Measurements from ENCODE around the gene MDGA2. TPM values are rescaled to one million over a fixed set of nuclear protein-coding genes. Genes with fewer than 3 reads are reported as not detected.

Gene MDGA2
- total and polyA plus RNA-seq, 2 of the 8 experiments (the other 6 are each of a cell fraction or from before 2014, with no cell fraction given): 0.11 to 0.69 TPM

GRCh38 chr14:47520382-47520781, 155.0 kb downstream of the MDGA2 start:
- Histone ChIP-seq H3K56ac (replicated peaks; ENCODE audit: insufficient read length, low read depth, low read length) (no peak overlapping the region), H2BK120ac (replicated peaks; ENCODE audit: low read depth, low read length) (no peak overlapping the region), H3K9ac (replicated peaks in 1 of 4; ENCODE audit: extremely low read depth in 1 of 4, low read depth in 3 of 4, low read length in 3 of 4) (no peak overlapping the region), H2BK5ac (ENCODE audit: low read depth, low read length) (no peak overlapping the region), H3K4me3 (ENCODE audit: extremely low read depth in 1 of 4, insufficient read depth in 2 of 4, low read depth in 3 of 4, low read length in 4 of 4) (no peak overlapping the region), H3K36me3 (ENCODE audit: control insufficient read depth in 2 of 4, insufficient read depth in 4 of 4, low read length in 3 of 4) (no peaks in the 10 kb centered on the region), H3K18ac (ENCODE audit: extremely low read depth, low read length) (no peak overlapping the region), H3K4me2 (ENCODE audit: insufficient read depth in 1 of 2, low read depth in 2 of 2, low read length in 2 of 2) (no peak overlapping the region), H3K27ac (ENCODE audit: low read depth, low read length) (no peak overlapping the region), H3K27me3 (replicated peaks in 1 of 4; ENCODE audit: control insufficient read depth in 3 of 4, extremely low read depth in 1 of 4, insufficient read depth in 3 of 4, low read length in 3 of 4) (no peaks in the 10 kb centered on the region), H2BK15ac (ENCODE audit: low read length) (no peak overlapping the region), H4K8ac (ENCODE audit: extremely low read depth, insufficient read depth, low read length) (no peak overlapping the region), H4K91ac (replicated peaks; ENCODE audit: insufficient read length, low read length) (no peak overlapping the region), H3K14ac (ENCODE audit: insufficient read length) (no peak overlapping the region), H2AK5ac (ENCODE audit: low read depth, low read length) (no peak overlapping the region), H4K5ac (ENCODE audit: insufficient read length, low read depth, low read length) (no peak overlapping the region), H2BK12ac (ENCODE audit: low read depth, low read length) (no peak overlapping the region), H4K20me1 (replicated peaks in 1 of 2; ENCODE audit: control insufficient read depth in 1 of 2, insufficient read depth in 2 of 2, low read length in 2 of 2) (no peaks in the 10 kb centered on the region), H3K79me2 (ENCODE audit: control insufficient read depth in 1 of 2, insufficient read depth in 2 of 2, low read length in 2 of 2) (no peaks in the 10 kb centered on the region), H3K4me1 (replicated peaks in 1 of 4; ENCODE audit: control insufficient read depth in 3 of 4, insufficient read depth in 4 of 4, low read length in 3 of 4) (no peaks in the 10 kb centered on the region), H2AFZ (ENCODE audit: low read length) (no peak overlapping the region), H3K4ac (replicated peaks; ENCODE audit: insufficient read length, low read depth, low read length) (no peak overlapping the region), H3K23ac (ENCODE audit: insufficient read length) (no peak overlapping the region), H2BK20ac (ENCODE audit: low read length) (no peak overlapping the region), H3K9me3 (ENCODE audit: insufficient read depth in 2 of 2, low read depth in 1 of 2, low read length in 1 of 2) (no peaks in the 10 kb centered on the region), H3K23me2 (ENCODE audit: low read depth, low read length) (no peaks in the 10 kb centered on the region), H3K79me1 (ENCODE audit: low read depth, low read length) (no peaks in the 10 kb centered on the region)
- ChIA-PET POLR2A (ENCODE audit: partially characterized antibody) (no interaction called here), CTCF (ENCODE audit: partially characterized antibody) (no interaction called here)
- WGBS, 2 experiments (ENCODE audit: extremely low coverage in 1 of 2, insufficient coverage in 1 of 2, insufficient read length in 1 of 2, insufficient replicate concordance in 2 of 2, low coverage in 1 of 2, low lambda C conversion rate in 2 of 2, missing lambda C conversion rate in 1 of 2): 72% methylated on average over 3 of the region's 3 CpGs; no CpG with 5 or more reads in 1 of the 2 experiments
- FAIRE-seq (no peak), DNase-seq (ENCODE audit: low read depth in 1 of 2, low spot score in 2 of 2) (no peak)
- no peak for TF ChIP-seq USF2 (IDR thresholded peaks at IDR 0.05; ENCODE audit: low read length)
- TF ChIP-seq CHD2 (IDR thresholded peaks at IDR 0.05; ENCODE audit: low read length): no peak
- TF ChIP-seq BACH1 (IDR thresholded peaks at IDR 0.05; ENCODE audit: low read length): no peak
- no peak for TF ChIP-seq FOSL1 (IDR thresholded peaks at IDR 0.05; ENCODE audit: insufficient read depth, low read depth, low read length)
- TF ChIP-seq SIRT6 (IDR thresholded peaks at IDR 0.05; ENCODE audit: low read length): no peak

Measured in H1 (cell line).